Putamen (tissue), 1 donor: ENCODE measurements around the gene TMC8.
"Not testable (repeated sequence)": the region's sequence is repeated elsewhere in the genome, so short reads cannot be mapped to it uniquely, and the experiment has no call there.

Source experiments
- DNase-seq: peaks from one replicate; pipeline ENCODE4 v3.0.0-alpha.2; 2016; ENCODE audit warnings: low spot score

Gene TMC8

GRCh38 chr17:78130437-78131101, at the start of gene TMC8:
TMC8 (plus strand) TSS chr17:78130771; CDS start chr17:78131589, 818 bp downstream.
- no peak for DNase-seq

- no peak for DNase-seq
These were observed 49.0 kb upstream of the TMC8 start for GRCh38 chr17:78081551-78081950.

GRCh38 chr17:78082355-78082872, 48.2 kb upstream of the TMC8 start:
- DNase-seq: not testable (repeated sequence)

- no peak for DNase-seq
These were observed 47.6 kb upstream of the TMC8 start for GRCh38 chr17:78082988-78083387.

- DNase-seq: no peak
These were observed 43.8 kb upstream of the TMC8 start for GRCh38 chr17:78086740-78087139.

GRCh38 chr17:78088529-78088928, 42.0 kb upstream of the TMC8 start:
- DNase-seq: no peak

- DNase-seq: no peak
These were observed 40.8 kb upstream of the TMC8 start for GRCh38 chr17:78089576-78090281.

- no peak for DNase-seq
These were observed 37.7 kb upstream of the TMC8 start for GRCh38 chr17:78092794-78093324.

GRCh38 chr17:78095035-78095434, 35.5 kb upstream of the TMC8 start:
- no peak for DNase-seq

- DNase-seq: no peak
These were observed 34.5 kb upstream of the TMC8 start for GRCh38 chr17:78096093-78096492.

GRCh38 chr17:78101112-78101511, 29.5 kb upstream of the TMC8 start:
- DNase-seq: no peak

GRCh38 chr17:78101542-78101941, 29.0 kb upstream of the TMC8 start:
- DNase-seq: no peak

GRCh38 chr17:78103311-78103710, 27.3 kb upstream of the TMC8 start:
- no peak for DNase-seq

- no peak for DNase-seq
These were observed 26.0 kb upstream of the TMC8 start for GRCh38 chr17:78104540-78104941.

GRCh38 chr17:78105101-78105500, 25.5 kb upstream of the TMC8 start:
- no peak for DNase-seq

GRCh38 chr17:78105551-78105950, 25.0 kb upstream of the TMC8 start:
- DNase-seq: no peak

GRCh38 chr17:78106211-78106610, 24.4 kb upstream of the TMC8 start:
- DNase-seq: no peak

- no peak for DNase-seq
These were observed 23.1 kb upstream of the TMC8 start for GRCh38 chr17:78107457-78107856.

GRCh38 chr17:78107976-78108725, 22.4 kb upstream of the TMC8 start:
- DNase-seq: no peak

- DNase-seq: no peak
These were observed 21.7 kb upstream of the TMC8 start for GRCh38 chr17:78108726-78109488.

GRCh38 chr17:78109489-78109761, 21.1 kb upstream of the TMC8 start:
- DNase-seq: no peak
